Left lung (tissue), 10 donors: ENCODE data around the gene SHISA4. TPM values are rescaled to one million over a fixed set of nuclear protein-coding genes. Genes with fewer than 3 reads are reported as not detected.
"Not testable (repeated sequence)": the region's sequence is repeated elsewhere in the genome, so short reads cannot be mapped to it uniquely, and the experiment has no call there.

ENCODE experiments used
- ATAC-seq: fragments of 200-7000 bp; cut with Tn5 transposase; one replicate; pipeline ENCODE4 v1.9.1; 2020; ENCODE audit warnings: moderate library complexity
- DNase-seq, 4 donors: peaks; one replicate each; pipeline ENCODE4 v3.0.0-alpha.2; 2013 to 2020
- H3K27ac ChIP-seq, 2 donors: fragments of 200-600 bp; sonication (generic) in 1 of 2; one replicate each; pipeline versions ENCODE4 v1.5.0 to v1.8.0; 2020 to 2021
- H3K27me3 ChIP-seq, 2 donors: fragments of 200-600 bp; sonication (generic) in 1 of 2; one replicate each; pipeline versions ENCODE4 v1.5.0 to v1.8.0; 2020 to 2021
- H3K36me3 ChIP-seq, 2 donors: fragments of 200-600 bp; sonication (generic) in 1 of 2; one replicate each; pipeline versions ENCODE4 v1.5.0 to v1.8.0; 2020 to 2021
- H3K4me1 ChIP-seq, 2 donors: fragments of 200-600 bp; one replicate each; pipeline ENCODE4 v1.8.0; 2021
- H3K4me3 ChIP-seq, 2 donors: fragments of 200-600 bp; sonication (generic) in 1 of 2; one replicate each; pipeline versions ENCODE4 v1.5.0 to v1.8.0; 2020 to 2021; ENCODE audit warnings: mild to moderate bottlenecking in 1 of 2
- H3K9me3 ChIP-seq, 2 donors: fragments of 200-600 bp; sonication (generic) in 1 of 2; one replicate each; pipeline versions ENCODE4 v1.5.0 to v1.8.0; 2020 to 2021
- CTCF ChIP-seq, 2 donors: fragments of 200-600 bp; sonication (generic) in 1 of 2; IDR thresholded peaks; one replicate each; pipeline versions ENCODE4 v1.5.0 to v1.8.0; 2021; ENCODE audit warnings: antibody characterized with exemption in 2 of 2
- intact Hi-C, 2 donors: fragments of 100-400 bp; cut with DNase I; formaldehyde crosslinking; loops; one replicate each; pipeline versions ENCODE4 v1.11.2 to v1.14.2; 2022
- polyA plus RNA-seq, 6 donors: library from polyadenylated mRNA; unstranded; fragments of 120-200 nt; gene quantifications; one replicate each; pipeline ENCODE4 v1.2.1, GENCODE V29; 2013; ENCODE audit not compliant: insufficient read length in 6 of 6
- total RNA-seq, 2 donors: library from RNA; stranded (reverse); fragmentation: NEBNext Ultra II Directional; extraction: Animal tissue kit (Norgen Biotek cat#: 25700); gene quantifications; one replicate each; pipeline ENCODE4 v1.2.1, GENCODE V29; 2021
- donor health status: DM: no; HTN: yes; CAD: no.
- donor health status: DM: no; HTN: no; CAD: no.

The SHISA4 gene
- total and polyA plus RNA-seq, 8 donors, result 12.7 to 26.1 (median 19.3) TPM

- DNase-seq, result no peak
- Histone ChIP-seq H3K9me3 (no peaks in the 10 kb centered on the region), H3K27me3 (no peaks in the 10 kb centered on the region), H3K36me3 (no peaks in the 10 kb centered on the region), H3K4me1 (peaks cover 4 to 5% of the 10 kb centered on the region in 2 donors), H3K4me3 (no peak overlapping the region), H3K27ac (no peak overlapping the region)
- intact Hi-C loops, result no loop called here
- ATAC-seq, result no peak
- TF ChIP-seq CTCF (IDR thresholded peaks at IDR 0.05), result no peak
Observed at GRCh38 chr1:201898240-201898894, 9.7 kb downstream of the SHISA4 start.

- Histone ChIP-seq H3K4me3 (no peak overlapping the region), H3K36me3 (no peaks in the 10 kb centered on the region), H3K4me1 (peaks cover 4 to 5% of the 10 kb centered on the region in 2 donors), H3K9me3 (no peaks in the 10 kb centered on the region), H3K27me3 (no peaks in the 10 kb centered on the region), H3K27ac (no peak overlapping the region)
- peak; percentile 77 for ATAC-seq
- intact Hi-C loops, result no loop called here
- TF ChIP-seq CTCF (IDR thresholded peaks at IDR 0.05), result no peak
- peak in 2 of 4 donors; percentile 68 to 85 for DNase-seq
Observed at GRCh38 chr1:201898992-201899391, 10.3 kb downstream of the SHISA4 start.

- no peak overlapping the region for H3K27ac ChIP-seq
- H3K9me3 ChIP-seq, result no peaks in the 10 kb centered on the region
- no peak for DNase-seq
- no peak for ATAC-seq
- no peak overlapping the region for H3K4me3 ChIP-seq
- peaks cover 4 to 5% of the 10 kb centered on the region in 2 donors for H3K4me1 ChIP-seq
- intact Hi-C loops, result no loop called here
- H3K27me3 ChIP-seq, result no peaks in the 10 kb centered on the region
- no peaks in the 10 kb centered on the region for H3K36me3 ChIP-seq
- no peak for TF ChIP-seq CTCF (IDR thresholded peaks at IDR 0.05)
Observed at GRCh38 chr1:201899683-201900429, 11.2 kb downstream of the SHISA4 start.

- Histone ChIP-seq H3K4me1 (peaks cover 4 to 5% of the 10 kb centered on the region in 2 donors), H3K27ac (no peak overlapping the region), H3K4me3 (no peak overlapping the region), H3K27me3 (no peaks in the 10 kb centered on the region), H3K36me3 (no peaks in the 10 kb centered on the region), H3K9me3 (no peaks in the 10 kb centered on the region)
- DNase-seq, result no peak
- no peak for TF ChIP-seq CTCF (IDR thresholded peaks at IDR 0.05)
- intact Hi-C loops, result no loop called here
- ATAC-seq, result no peak
Observed at GRCh38 chr1:201900476-201900875, 11.8 kb downstream of the SHISA4 start.

- DNase-seq, H3K4me3 ChIP-seq, H3K27me3 ChIP-seq, H3K4me1 ChIP-seq, intact Hi-C loops, H3K36me3 ChIP-seq, ATAC-seq, H3K9me3 ChIP-seq, H3K27ac ChIP-seq: not testable (repeated sequence)
Observed at GRCh38 chr1:201901036-201901435, 12.3 kb downstream of the SHISA4 start.
